GM12891 (cell line): ENCODE data around the gene OAT.
A peak's percentile ranks its signal among the peaks of the same experiment; 100 is the strongest.

ENCODE experiments used
- POLR2A ChIP-seq: IDR thresholded peaks from 2 replicates; pipeline ENCODE4 v1.6.1; 2011; ENCODE audit warnings: low read depth, low read length, control low read depth
- POLR2AphosphoS5 ChIP-seq: IDR thresholded peaks from 2 replicates; pipeline ENCODE4 v1.6.1; 2011; ENCODE audit warnings: low read depth, low read length, control low read depth

DNA sequence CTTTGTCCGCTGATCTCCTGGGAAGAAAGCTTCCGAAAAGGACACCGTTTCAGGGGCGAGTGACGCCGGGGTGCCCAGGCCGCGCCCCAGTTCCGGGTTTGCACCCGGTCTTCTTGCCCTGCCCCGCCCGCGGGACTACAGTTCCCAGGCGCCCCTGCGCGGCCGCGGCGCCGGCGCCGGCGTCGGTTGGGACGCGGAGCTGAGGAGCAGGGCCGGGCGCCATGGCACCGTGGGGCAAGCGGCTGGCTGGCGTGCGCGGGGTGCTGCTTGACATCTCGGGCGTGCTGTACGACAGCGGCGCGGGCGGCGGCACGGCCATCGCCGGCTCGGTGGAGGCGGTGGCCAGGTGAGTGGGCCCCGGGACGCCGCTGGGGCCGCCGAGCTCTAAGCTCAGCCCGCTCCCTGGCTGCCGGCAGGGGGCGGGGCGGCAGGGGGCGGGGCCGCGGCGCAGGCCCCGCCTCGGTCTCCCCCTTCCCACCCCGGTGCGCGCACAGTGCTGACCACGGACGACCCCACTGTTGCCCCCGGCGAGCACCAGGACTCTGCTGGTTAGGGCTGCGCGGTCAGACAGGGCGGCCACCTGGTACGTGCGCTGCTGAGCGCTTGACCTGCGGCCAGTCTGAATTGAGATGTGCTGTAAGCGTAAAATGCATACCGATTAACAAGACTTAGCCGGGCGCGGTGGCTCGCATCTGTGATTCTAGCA is 43.1 kb upstream of the OAT start, which contains the start of gene LHPP:
- TF ChIP-seq POLR2AphosphoS5 = no peak
- peak; percentile 40; the same call in 1 of the 2 replicates for TF ChIP-seq POLR2A
